Measurements from ENCODE around the gene MRPS6.

Gene MRPS6

GRCh38 chr21:34180826-34181359, 107.5 kb downstream of the MRPS6 start:
- H3K4me3 ChIP-seq (ENCODE audit: low read depth, low read length) = no peak overlapping the region
- no peak for TF ChIP-seq CTCF (IDR thresholded peaks at IDR 0.05; ENCODE audit: low read depth, low read length, missing control alignments)
- no peak for DNase-seq (ENCODE audit: low read depth)

GRCh38 chr21:34181431-34182039, 108.2 kb downstream of the MRPS6 start:
- no peak overlapping the region for H3K4me3 ChIP-seq (ENCODE audit: low read depth, low read length)
- no peak for TF ChIP-seq CTCF (IDR thresholded peaks at IDR 0.05; ENCODE audit: low read depth, low read length, missing control alignments)
- no peak for DNase-seq (ENCODE audit: low read depth)

GRCh38 chr21:34182436-34182835, 109.1 kb downstream of the MRPS6 start:
- no peak overlapping the region for H3K4me3 ChIP-seq (ENCODE audit: low read depth, low read length)
- TF ChIP-seq CTCF (IDR thresholded peaks at IDR 0.05; ENCODE audit: low read depth, low read length, missing control alignments) = no peak
- no peak for DNase-seq (ENCODE audit: low read depth)

- TF ChIP-seq CTCF (IDR thresholded peaks at IDR 0.05; ENCODE audit: low read depth, low read length, missing control alignments) = no peak
- no peak overlapping the region for H3K4me3 ChIP-seq (ENCODE audit: low read depth, low read length)
- DNase-seq (ENCODE audit: low read depth) = no peak
These were observed 110.1 kb downstream of the MRPS6 start for GRCh38 chr21:34183331-34183928.

GRCh38 chr21:34184232-34184631, 110.9 kb downstream of the MRPS6 start:
- H3K4me3 ChIP-seq (ENCODE audit: low read depth, low read length) = no peak overlapping the region
- no peak for DNase-seq (ENCODE audit: low read depth)
- TF ChIP-seq CTCF (IDR thresholded peaks at IDR 0.05; ENCODE audit: low read depth, low read length, missing control alignments) = no peak

- TF ChIP-seq CTCF (IDR thresholded peaks at IDR 0.05; ENCODE audit: low read depth, low read length, missing control alignments) = no peak
- no peak overlapping the region for H3K4me3 ChIP-seq (ENCODE audit: low read depth, low read length)
- DNase-seq (ENCODE audit: low read depth) = no peak
These were observed 111.8 kb downstream of the MRPS6 start for GRCh38 chr21:34185026-34185750.

Measured in GM12864 (cell line).